GM18873 (cell line): ENCODE measurements around the gene SGPP2.
A peak's percentile ranks its signal among the peaks of the same experiment; 100 is the strongest.

Experiments
- ATAC-seq: cut with Tn5 transposase; IDR thresholded peaks from one replicate; pipeline ENCODE4 v1.9.1; 2021; ENCODE audit warnings: mild to moderate bottlenecking, moderate library complexity, moderate number of reproducible peaks; ENCODE audit not compliant: unreplicated experiment, low FRiP score

Gene SGPP2

GRCh38 chr2:222459983-222460382, 35.6 kb downstream of the SGPP2 start:
- no peak for ATAC-seq

- no peak for ATAC-seq
Measured at GRCh38 chr2:222465746-222466145, 41.4 kb downstream of the SGPP2 start.

DNA sequence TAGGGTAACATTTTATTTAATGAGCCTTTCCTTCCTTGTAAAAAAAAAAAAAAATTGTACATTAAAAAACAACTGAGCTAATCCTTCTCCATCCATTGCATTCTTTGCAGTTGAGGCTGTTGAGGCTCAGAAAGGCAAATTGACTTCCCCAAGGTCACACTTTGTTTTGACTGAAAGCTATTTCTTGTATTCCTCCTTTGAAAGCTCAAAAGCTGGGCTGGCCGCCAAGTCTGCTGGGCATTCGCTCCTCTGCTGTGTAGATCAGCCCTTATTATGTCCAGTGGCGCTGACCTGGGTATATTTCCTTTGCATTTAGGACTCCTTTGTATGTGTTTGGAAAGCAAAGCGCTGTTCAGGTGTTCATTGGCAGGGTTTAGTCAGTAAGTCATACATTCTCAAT, 44.0 kb downstream of the SGPP2 start:
- no peak for ATAC-seq

- no peak for ATAC-seq
Measured at GRCh38 chr2:222470802-222471468, 46.6 kb downstream of the SGPP2 start.

- no peak for ATAC-seq
Measured at GRCh38 chr2:222477962-222478608, 53.7 kb downstream of the SGPP2 start.

- ATAC-seq: no peak
Measured at GRCh38 chr2:222479859-222480258, 55.5 kb downstream of the SGPP2 start.

DNA sequence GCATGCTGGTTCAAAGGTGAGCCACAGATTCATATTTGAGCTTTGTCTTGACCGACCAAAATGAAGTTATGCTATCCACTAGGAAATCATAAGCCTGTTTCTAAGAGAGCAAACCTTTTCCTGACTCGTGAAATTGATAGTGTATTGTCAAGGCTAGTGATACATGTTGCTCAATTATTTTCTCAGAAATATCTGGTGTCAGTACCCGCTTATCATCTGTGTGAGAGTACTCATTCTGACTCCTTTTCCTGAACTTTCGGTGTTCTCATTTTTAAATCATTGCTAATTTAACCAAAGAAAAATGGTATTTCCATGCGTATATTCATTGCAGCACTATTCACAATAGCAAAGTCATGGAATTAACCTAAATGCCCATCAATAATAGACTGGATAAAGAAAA, 56.2 kb downstream of the SGPP2 start:
- ATAC-seq: no peak

GRCh38 chr2:222481941-222482340, 57.6 kb downstream of the SGPP2 start:
- ATAC-seq: no peak

GRCh38 chr2:222483513-222484039, 59.2 kb downstream of the SGPP2 start:
- ATAC-seq: no peak

DNA sequence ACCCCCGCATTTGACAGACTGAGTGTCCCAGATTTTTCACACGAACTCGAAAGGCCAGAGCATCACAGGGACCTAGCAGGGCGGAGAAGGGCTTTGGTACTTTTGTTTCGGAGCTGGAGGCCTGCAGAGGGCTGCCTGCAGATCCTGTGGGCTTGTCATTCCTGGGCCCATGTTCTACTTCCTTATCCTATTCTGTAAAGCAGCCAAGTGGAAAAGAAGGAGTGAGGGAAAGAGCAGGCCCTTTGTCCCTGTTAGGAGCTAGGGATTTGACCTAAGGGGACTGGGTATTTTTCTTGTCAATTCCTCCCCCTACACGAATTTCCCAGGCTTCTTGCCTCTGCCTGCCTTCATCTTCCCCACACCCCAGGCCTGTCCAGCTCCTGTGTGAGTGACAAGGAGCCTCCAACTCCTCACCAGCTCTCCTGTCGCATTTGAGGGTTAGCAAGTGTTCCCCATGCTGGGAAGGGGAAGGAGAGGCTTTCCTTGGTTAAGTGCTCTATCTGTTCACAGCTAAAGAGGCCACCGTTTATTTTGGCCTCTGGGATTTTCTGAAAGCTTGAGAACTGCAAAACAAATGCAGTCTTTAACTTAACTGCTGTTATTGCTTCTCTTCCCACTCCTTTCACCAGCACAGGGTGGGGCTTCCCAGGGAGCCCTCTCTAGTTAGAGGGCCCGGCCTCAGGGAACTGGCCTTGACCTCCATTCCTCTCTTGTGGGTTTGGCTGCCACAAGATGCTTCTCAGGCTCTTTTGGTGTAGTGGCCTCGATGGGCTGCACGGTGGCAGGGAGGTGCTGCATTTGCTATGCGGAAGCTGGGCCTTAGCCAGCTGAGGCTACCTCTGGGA, 61.2 kb downstream of the SGPP2 start:
- ATAC-seq: no peak

- ATAC-seq: no peak
Measured at GRCh38 chr2:222490131-222490530, 65.8 kb downstream of the SGPP2 start.

- no peak for ATAC-seq
Measured at GRCh38 chr2:222492683-222493082, 68.3 kb downstream of the SGPP2 start.

- ATAC-seq: no peak
Measured at GRCh38 chr2:222494104-222494739, 69.9 kb downstream of the SGPP2 start.

DNA sequence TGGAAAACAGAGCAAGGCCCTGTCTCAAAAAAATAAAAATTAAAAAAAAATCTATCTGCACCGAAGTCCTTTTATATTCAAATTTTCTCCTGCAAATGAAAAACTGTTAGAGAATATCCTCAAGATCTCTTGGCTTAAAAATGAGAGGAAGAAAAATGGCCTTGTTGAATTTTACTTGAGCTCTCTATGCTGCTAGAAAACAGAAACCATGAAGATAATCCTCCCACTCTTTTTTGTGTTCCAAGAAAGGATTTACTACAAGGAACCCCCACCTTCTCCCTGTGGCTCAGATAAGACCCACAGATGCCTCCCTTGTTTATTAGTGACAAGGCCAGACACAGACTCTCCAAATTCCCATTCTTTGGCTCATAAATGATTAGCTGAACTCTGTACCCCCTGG, 71.0 kb downstream of the SGPP2 start:
- no peak for ATAC-seq

DNA sequence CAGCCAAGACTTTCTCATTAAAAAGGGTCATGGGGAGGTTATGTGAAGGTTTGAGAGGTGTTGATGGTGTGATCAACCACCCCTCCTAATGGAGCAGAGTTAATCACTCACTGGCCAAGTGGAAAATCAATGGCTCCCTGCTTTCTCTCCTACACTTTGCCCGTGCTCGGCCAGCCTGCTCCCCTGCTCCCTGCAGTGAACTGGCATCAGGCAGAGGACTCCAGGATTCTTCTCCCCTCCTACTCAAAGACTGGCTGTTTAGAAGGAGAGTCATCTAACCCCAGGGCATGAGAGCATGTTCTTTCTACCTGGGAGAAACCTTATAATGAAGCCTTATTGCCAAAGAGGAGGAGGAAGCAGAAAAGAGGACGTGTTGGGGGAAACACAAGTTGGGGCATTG, 74.9 kb downstream of the SGPP2 start:
- no peak for ATAC-seq

DNA sequence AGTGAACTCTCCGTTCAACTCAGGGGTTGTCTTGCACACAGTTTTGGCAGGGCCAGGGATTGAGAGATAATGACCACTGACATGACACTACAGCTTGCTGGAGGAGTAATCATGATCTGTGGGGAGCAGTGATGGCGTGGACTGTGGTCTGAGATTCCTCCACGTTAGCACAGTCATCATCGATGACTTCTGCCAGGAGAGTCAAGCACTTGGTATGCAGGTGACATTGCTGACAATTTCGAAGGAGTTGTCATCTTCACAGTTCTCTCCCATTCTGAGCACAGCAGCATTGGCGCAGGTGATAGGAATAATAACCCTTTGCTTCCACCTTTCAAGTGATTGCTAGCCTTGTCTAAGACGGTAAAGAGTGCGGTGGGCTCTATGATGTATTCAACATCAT, 79.8 kb downstream of the SGPP2 start:
- ATAC-seq: no peak

DNA sequence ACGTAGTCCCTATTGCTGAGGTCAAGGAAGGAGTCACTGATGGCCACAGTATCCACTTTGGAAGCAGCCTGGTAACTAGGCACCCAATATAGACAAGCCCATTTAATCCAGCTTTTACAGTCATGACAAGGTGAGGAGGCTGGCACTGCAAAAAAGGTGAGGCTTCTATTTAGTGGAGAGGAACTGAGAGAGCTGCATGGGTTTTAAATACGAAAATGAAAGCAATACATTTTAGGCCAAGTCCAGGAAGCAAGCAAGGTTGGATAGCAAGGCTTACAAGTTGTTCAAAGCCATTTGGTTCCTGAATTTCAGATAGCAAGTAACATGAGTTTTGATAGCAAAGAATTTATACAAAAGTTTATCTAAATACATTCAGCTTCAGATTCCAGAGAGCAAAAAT, 80.4 kb downstream of the SGPP2 start:
- ATAC-seq: peak; percentile 95

GRCh38 chr2:222506230-222506935, 82.0 kb downstream of the SGPP2 start:
- no peak for ATAC-seq

DNA sequence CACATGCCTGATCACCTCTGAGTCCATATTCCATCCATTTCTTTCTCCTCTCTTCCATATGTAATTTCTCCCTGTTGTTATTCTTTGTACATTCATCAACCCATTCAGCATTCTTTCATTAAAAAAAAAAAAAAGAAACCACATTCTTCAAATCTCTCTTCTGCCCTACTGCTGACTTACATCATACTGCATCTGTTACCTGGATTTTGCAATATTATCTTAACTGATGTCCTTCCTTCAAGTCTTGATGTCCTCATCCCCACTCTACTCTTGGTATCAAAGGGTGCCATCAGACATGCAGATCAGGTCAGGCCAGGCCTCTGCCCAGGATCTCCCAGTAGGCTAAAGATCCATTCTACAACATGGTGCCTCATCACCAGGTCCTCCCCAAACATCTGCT, 90.6 kb downstream of the SGPP2 start:
- ATAC-seq: no peak
